ENCODE results near the gene ATP10B.
"Not testable (repeated sequence)": the region's sequence is repeated elsewhere in the genome, so short reads cannot be mapped to it uniquely, and the experiment has no call there.

ATP10B gene

DNA sequence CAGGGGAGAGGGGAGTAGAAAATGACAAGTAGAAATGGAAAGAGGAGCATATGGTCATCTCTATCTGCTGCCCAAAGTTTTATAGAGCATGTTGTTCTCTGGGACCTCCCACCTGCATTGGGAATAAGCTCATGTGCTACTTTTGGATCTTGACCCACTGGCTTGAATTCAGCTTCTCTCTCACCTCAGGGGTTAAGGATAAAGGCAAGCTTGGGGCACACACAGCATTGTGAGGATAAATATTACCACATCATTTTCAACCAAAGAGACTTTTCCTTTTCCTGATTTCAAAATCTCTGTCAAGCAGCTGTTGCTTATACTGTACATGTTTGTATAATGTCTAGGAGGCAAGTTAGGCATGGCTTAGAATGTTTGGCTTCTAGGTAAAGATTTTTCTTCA, 16.6 kb downstream of the ATP10B start:
- H3K27me3 ChIP-seq (ENCODE audit: insufficient read depth, low read depth, severe bottlenecking) = peaks cover 39% of the 10 kb centered on the region
- H3K9me3 ChIP-seq (ENCODE audit: severe bottlenecking) = no peaks in the 10 kb centered on the region
- H3K27ac ChIP-seq = no peak overlapping the region
- no peak overlapping the region for H3K4me3 ChIP-seq (ENCODE audit: low read depth, low read length)
- TF ChIP-seq, protein P1, sequence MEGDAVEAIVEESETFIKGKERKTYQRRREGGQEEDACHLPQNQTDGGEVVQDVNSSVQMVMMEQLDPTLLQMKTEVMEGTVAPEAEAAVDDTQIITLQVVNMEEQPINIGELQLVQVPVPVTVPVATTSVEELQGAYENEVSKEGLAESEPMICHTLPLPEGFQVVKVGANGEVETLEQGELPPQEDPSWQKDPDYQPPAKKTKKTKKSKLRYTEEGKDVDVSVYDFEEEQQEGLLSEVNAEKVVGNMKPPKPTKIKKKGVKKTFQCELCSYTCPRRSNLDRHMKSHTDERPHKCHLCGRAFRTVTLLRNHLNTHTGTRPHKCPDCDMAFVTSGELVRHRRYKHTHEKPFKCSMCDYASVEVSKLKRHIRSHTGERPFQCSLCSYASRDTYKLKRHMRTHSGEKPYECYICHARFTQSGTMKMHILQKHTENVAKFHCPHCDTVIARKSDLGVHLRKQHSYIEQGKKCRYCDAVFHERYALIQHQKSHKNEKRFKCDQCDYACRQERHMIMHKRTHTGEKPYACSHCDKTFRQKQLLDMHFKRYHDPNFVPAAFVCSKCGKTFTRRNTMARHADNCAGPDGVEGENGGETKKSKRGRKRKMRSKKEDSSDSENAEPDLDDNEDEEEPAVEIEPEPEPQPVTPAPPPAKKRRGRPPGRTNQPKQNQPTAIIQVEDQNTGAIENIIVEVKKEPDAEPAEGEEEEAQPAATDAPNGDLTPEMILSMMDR (IDR thresholded peaks at IDR 0.05; ENCODE audit: low read depth, low read length) = no peak
- no peak for DNase-seq
- no peaks in the 10 kb centered on the region for H3K36me3 ChIP-seq

GRCh38 chr5:160833806-160834205, 18.2 kb downstream of the ATP10B start:
- Histone ChIP-seq H3K36me3 (no peaks in the 10 kb centered on the region), H3K9me3 (ENCODE audit: severe bottlenecking) (no peaks in the 10 kb centered on the region), H3K4me3 (ENCODE audit: low read depth, low read length) (no peak overlapping the region), H3K27ac (no peak overlapping the region), H3K27me3 (ENCODE audit: insufficient read depth, low read depth, severe bottlenecking) (peaks cover 38% of the 10 kb centered on the region)
- TF ChIP-seq, protein P1 (IDR thresholded peaks at IDR 0.05; ENCODE audit: low read depth, low read length) = no peak
- DNase-seq = no peak

GRCh38 chr5:160831801-160832200, 20.2 kb downstream of the ATP10B start:
- H3K36me3 ChIP-seq = no peaks in the 10 kb centered on the region
- no peak for DNase-seq
- peaks cover 39% of the 10 kb centered on the region for H3K27me3 ChIP-seq (ENCODE audit: insufficient read depth, low read depth, severe bottlenecking)
- no peak overlapping the region for H3K27ac ChIP-seq
- no peak overlapping the region for H3K4me3 ChIP-seq (ENCODE audit: low read depth, low read length)
- TF ChIP-seq, protein P1 (IDR thresholded peaks at IDR 0.05; ENCODE audit: low read depth, low read length) = no peak
- H3K9me3 ChIP-seq (ENCODE audit: severe bottlenecking) = no peaks in the 10 kb centered on the region

DNA sequence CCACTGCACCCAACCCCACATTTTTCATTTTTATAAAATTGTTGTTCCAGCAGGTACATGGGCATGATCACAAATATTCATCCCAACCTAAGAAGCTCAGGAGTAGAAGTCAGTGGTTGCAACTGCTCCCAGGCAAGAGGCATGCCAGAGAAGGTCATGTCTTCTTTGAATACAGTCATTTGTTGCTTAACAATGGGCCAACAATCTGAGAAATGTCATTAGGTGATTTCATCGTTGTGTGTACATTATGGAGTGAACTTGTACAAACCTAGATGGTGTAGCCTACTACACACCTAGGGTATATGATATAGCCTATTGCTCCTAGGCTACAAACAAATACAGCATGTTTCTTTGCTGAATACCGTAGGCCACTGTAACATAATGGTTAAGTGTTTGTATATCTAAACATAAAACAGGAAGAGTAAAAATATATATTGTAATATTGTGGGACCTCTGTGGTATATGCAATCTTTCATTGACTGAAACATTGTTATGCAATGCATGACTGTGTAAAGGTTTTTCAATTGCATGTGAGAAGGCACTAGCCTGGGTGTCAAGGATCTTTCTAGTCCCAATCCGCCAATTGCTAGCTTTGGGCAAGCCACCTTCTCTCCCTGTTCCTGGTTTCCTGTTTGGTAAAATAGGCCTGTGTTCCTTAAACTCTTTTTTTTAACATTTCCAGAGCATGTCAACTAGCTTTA, 27.6 kb downstream of the ATP10B start:
- no peak overlapping the region for H3K27ac ChIP-seq
- H3K27me3 ChIP-seq (ENCODE audit: insufficient read depth, low read depth, severe bottlenecking) = peaks cover 7% of the 10 kb centered on the region
- TF ChIP-seq, protein P1 (IDR thresholded peaks at IDR 0.05; ENCODE audit: low read depth, low read length) = no peak
- no peak overlapping the region for H3K4me3 ChIP-seq (ENCODE audit: low read depth, low read length)
- peaks cover 6% of the 10 kb centered on the region for H3K9me3 ChIP-seq (ENCODE audit: severe bottlenecking)
- H3K36me3 ChIP-seq = no peaks in the 10 kb centered on the region
- DNase-seq = no peak

DNA sequence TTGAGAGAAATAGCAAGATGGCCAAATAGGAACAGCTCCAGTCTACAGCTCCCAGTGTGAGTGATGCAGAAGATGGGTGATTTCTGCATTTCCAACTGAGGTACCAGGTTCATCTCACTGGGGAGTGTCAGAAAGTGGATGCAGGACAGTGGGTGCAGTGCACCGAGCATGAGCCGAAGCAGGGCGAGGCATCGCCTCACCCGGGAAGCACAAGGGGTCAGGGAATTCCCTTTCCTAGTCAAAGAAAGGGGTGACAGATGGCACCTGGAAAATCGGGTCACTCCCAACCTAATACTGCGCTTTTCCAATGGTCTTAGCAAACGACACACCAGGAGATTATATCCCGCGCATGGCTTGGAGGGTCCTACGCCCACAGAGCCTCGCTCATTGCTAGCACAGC, 39.0 kb downstream of the ATP10B start:
- not testable (repeated sequence) for H3K9me3 ChIP-seq (ENCODE audit: severe bottlenecking); H3K27ac ChIP-seq; H3K36me3 ChIP-seq; H3K4me3 ChIP-seq (ENCODE audit: low read depth, low read length); DNase-seq
- H3K27me3 ChIP-seq (ENCODE audit: insufficient read depth, low read depth, severe bottlenecking) = peaks cover 17% of the 10 kb centered on the region

DNA sequence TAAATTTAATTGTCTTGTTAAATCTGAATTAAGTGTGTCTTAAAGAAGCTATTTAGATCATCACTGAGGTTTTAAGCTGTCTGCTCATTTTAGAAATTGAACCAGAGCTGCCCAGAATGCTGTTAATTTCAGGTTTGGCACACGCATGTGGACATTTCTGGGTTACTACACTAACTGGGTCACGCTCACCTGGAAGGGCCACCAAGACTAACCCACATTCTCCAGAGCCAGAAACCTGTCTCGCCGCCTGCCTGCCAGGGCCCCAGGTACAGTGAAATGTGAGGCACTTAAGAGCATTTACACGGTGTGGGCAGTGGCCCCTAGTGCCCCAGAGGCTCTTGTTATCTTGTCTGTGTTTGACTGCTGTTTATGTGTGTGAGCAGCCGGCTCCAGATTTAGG, 46.6 kb downstream of the ATP10B start:
- Histone ChIP-seq H3K9me3 (ENCODE audit: severe bottlenecking) (no peaks in the 10 kb centered on the region), H3K27me3 (ENCODE audit: insufficient read depth, low read depth, severe bottlenecking) (peaks cover 69% of the 10 kb centered on the region), H3K27ac (no peak overlapping the region), H3K4me3 (ENCODE audit: low read depth, low read length) (no peak overlapping the region), H3K36me3 (no peaks in the 10 kb centered on the region)
- no peak for DNase-seq
- TF ChIP-seq, protein P1 (IDR thresholded peaks at IDR 0.05; ENCODE audit: low read depth, low read length) = no peak

Measured in WERI-Rb-1 (cell line).